Measurements from ENCODE around the gene MT3. TPM values are rescaled to one million over a fixed set of nuclear protein-coding genes. Genes with fewer than 3 reads are reported as not detected.

The MT3 gene
- total RNA-seq, 1 donor from 2014 or later: not detected

GRCh38 chr16:56623637-56624036 is 34.3 kb downstream of the MT3 start:
- no peak for DNase-seq (ENCODE audit: low spot score in 2 of 2, unreplicated experiment in 2 of 2)
- TF ChIP-seq CTCF (IDR thresholded peaks at IDR 0.05; ENCODE audit: unreplicated experiment): no peak
- Mint-ChIP-seq H3K27ac (no peak overlapping the region), H3K9me3 (no peaks in the 10 kb centered on the region), H3K4me3 (no peak overlapping the region), H3K36me3 (no peaks in the 10 kb centered on the region), H3K27me3 (ENCODE audit: low read depth) (peaks cover 74% of the 10 kb centered on the region), H3K4me1 (peaks cover 18% of the 10 kb centered on the region)

- H3K36me3 Mint-ChIP-seq: no peaks in the 10 kb centered on the region
- no peak for TF ChIP-seq CTCF (IDR thresholded peaks at IDR 0.05; ENCODE audit: unreplicated experiment)
- H3K27ac Mint-ChIP-seq: no peak within 1 kb of the TSS
- no peaks in the 10 kb centered on the region for H3K9me3 Mint-ChIP-seq
- DNase-seq (ENCODE audit: low spot score in 2 of 2, unreplicated experiment in 2 of 2): no peak
- peaks cover 18% of the 10 kb centered on the region for H3K4me1 Mint-ChIP-seq
- H3K4me3 Mint-ChIP-seq: peak within 1 kb of the TSS; percentile 66
- peaks cover 76% of the 10 kb centered on the region for H3K27me3 Mint-ChIP-seq (ENCODE audit: low read depth)
Measured at GRCh38 chr16:56625140-56625942, 36.0 kb downstream of the MT3 start, which contains the start of gene MT1E. Gene MT1E, plus strand, starts transcription at chr16:56625781. Its CDS starts 71 bp downstream, at chr16:56625852.

- no peak for DNase-seq (ENCODE audit: low spot score in 2 of 2, unreplicated experiment in 2 of 2)
- Mint-ChIP-seq H3K36me3 (no peaks in the 10 kb centered on the region), H3K9me3 (no peaks in the 10 kb centered on the region)
Measured at GRCh38 chr16:56625943-56626654, 36.8 kb downstream of the MT3 start.

GRCh38 chr16:56626685-56627084 is 37.4 kb downstream of the MT3 start:
- H3K4me1 Mint-ChIP-seq: peaks cover 15% of the 10 kb centered on the region
- no peak for TF ChIP-seq CTCF (IDR thresholded peaks at IDR 0.05; ENCODE audit: unreplicated experiment)
- DNase-seq (ENCODE audit: low spot score in 2 of 2, unreplicated experiment in 2 of 2): no peak
- no peaks in the 10 kb centered on the region for H3K9me3 Mint-ChIP-seq
- H3K36me3 Mint-ChIP-seq: no peaks in the 10 kb centered on the region
- H3K4me3 Mint-ChIP-seq: no peak overlapping the region
- H3K27me3 Mint-ChIP-seq (ENCODE audit: low read depth): peaks cover 81% of the 10 kb centered on the region
- H3K27ac Mint-ChIP-seq: no peak overlapping the region

More at GRCh38 chr16:56625943-56626654, 36.8 kb downstream of the MT3 start:
- Mint-ChIP-seq H3K4me1 (peaks cover 18% of the 10 kb centered on the region), H3K27ac (no peak overlapping the region), H3K4me3 (peak overlapping the region; percentile 57), H3K27me3 (ENCODE audit: low read depth) (peaks cover 78% of the 10 kb centered on the region)
- TF ChIP-seq CTCF (IDR thresholded peaks at IDR 0.05; ENCODE audit: unreplicated experiment): no peak

- H3K36me3 Mint-ChIP-seq: no peaks in the 10 kb centered on the region
- no peak for DNase-seq (ENCODE audit: low spot score in 2 of 2, unreplicated experiment in 2 of 2)
- H3K27ac Mint-ChIP-seq: no peak overlapping the region
- H3K27me3 Mint-ChIP-seq (ENCODE audit: low read depth): peaks cover 87% of the 10 kb centered on the region
- H3K4me1 Mint-ChIP-seq: peaks cover 19% of the 10 kb centered on the region
- TF ChIP-seq CTCF (IDR thresholded peaks at IDR 0.05; ENCODE audit: unreplicated experiment): no peak
- H3K4me3 Mint-ChIP-seq: no peak overlapping the region
- no peaks in the 10 kb centered on the region for H3K9me3 Mint-ChIP-seq
Measured at GRCh38 chr16:56628486-56629350, 39.4 kb downstream of the MT3 start.
